ENCODE data around the gene TSTD1. TPM values are rescaled to one million over a fixed set of nuclear protein-coding genes. Genes with fewer than 3 reads are reported as not detected.

TSTD1 gene
- total and polyA plus RNA-seq, 10 of the 15 experiments (the other 5 are each of a cell fraction or from before 2014, with no cell fraction given): 33.3 to 145 (median 89.4) TPM

GRCh38 chr1:161038523-161039153, at the start of gene TSTD1 (continued):
- TF ChIP-seq E4F1 (IDR thresholded peaks at IDR 0.05; ENCODE audit: borderline replicate concordance, partially characterized antibody) (no peak), CREB1 (IDR thresholded peaks at IDR 0.05; ENCODE audit: low read depth) (peak; percentile 8; the same call in 1 of the 2 replicates), PKNOX1 (IDR thresholded peaks at IDR 0.05) (no peak), TARDBP (IDR thresholded peaks at IDR 0.05; ENCODE audit: borderline replicate concordance) (no peak), RAD21 (IDR thresholded peaks at IDR 0.05; ENCODE audit: insufficient read depth, low read depth, low read length) (no peak), ESRRA (IDR thresholded peaks at IDR 0.05; ENCODE audit: low read length) (no peak), ZNF274 (IDR thresholded peaks at IDR 0.05; ENCODE audit: insufficient read depth, insufficient read length) (no peak), ZZZ3 (IDR thresholded peaks at IDR 0.05; ENCODE audit: control insufficient read depth, insufficient read length, low read depth) (no peak), CBFB (IDR thresholded peaks at IDR 0.05; ENCODE audit: low read depth) (peak; percentile 60; the same call in 1 of the 2 replicates), SUZ12 (IDR thresholded peaks at IDR 0.05; ENCODE audit: unreplicated experiment) (no peak), MEF2B (IDR thresholded peaks at IDR 0.05; ENCODE audit: partially characterized antibody, poor library complexity, severe bottlenecking) (no peak), POU2F2 (IDR thresholded peaks at IDR 0.05; ENCODE audit: borderline replicate concordance, low read depth, low read length) (peak; percentile 69; the same call in 2 of the 3 replicates), SIN3A (IDR thresholded peaks at IDR 0.05; ENCODE audit: low read depth, low read length) (peak; percentile 48; the same call in 1 of the 2 replicates), MYB (IDR thresholded peaks at IDR 0.05; ENCODE audit: borderline replicate concordance, low read depth, low read length) (no peak), ZBED1 (IDR thresholded peaks at IDR 0.05; ENCODE audit: borderline replicate concordance) (peak; percentile 52; the same call in 1 of the 2 replicates), KAT2A (conservative IDR thresholded peaks at IDR 0.05; ENCODE audit: control insufficient read depth, low read depth, low read length) (no peak), CUX1 (IDR thresholded peaks at IDR 0.05; ENCODE audit: insufficient replicate concordance, low read depth, low read length) (no peak), HDGF (IDR thresholded peaks at IDR 0.05) (peak; percentile 81; the same call in 1 of the 2 replicates), SPI1 (IDR thresholded peaks at IDR 0.05; ENCODE audit: borderline replicate concordance, insufficient read depth, low read depth, low read length) (no peak), CHD1 (IDR thresholded peaks at IDR 0.05; ENCODE audit: low read depth, low read length) (no peak), PML (IDR thresholded peaks at IDR 0.05; ENCODE audit: low read length) (peak; percentile 79)
